Limb (tissue), 2 donors: ENCODE measurements around the gene P2RY2.
A peak's percentile ranks its signal among the peaks of the same experiment; 100 is the strongest.

Experiments used
- DNase-seq, 2 donors: peaks; one replicate each; pipeline ENCODE4 v3.0.0-alpha.2; 2016; ENCODE audit errors: extremely low spot score in 2 of 2

P2RY2 gene

DNA sequence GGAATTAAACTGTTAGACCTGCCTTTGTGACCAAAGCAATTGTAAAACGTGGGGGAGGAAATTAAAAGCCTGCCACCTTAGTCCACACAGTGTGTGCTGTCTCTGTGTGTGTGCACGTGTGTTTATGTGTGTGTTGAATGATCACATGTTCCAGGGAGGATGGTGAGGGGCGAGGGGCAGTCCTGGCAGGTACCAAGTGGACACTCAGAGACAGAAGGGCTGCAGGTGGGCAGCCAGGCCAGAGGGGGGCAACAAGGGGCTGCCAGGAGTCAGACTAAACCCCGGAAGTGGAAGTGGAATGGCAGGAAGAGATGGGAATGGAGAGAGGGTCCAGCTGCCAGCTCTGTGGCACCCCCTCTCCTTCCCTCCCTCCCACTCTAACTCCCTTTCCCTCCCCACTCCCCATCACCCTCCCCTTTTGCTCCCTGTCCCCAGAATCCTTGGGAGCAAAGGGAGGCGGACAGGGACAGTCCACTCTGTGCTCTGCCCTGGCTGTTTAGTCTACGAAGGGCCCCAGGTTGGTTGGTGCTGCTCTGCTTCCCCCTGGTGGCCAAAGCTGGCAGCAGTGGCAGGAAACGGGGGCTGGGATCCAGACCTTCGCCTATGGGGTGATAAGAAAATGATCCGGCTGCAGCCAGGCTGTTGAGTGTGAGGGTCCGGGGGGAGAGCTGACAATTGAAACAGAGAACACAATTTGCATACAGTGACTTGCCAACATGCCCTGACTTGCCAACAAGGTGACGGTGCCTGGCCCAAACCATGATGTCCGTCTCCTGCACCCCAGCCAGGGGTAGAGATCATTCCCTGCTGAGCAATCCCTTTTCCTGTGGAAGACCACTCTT is 24.4 kb downstream of the P2RY2 start:
- DNase-seq, result peak; percentile 55 to 89

DNA sequence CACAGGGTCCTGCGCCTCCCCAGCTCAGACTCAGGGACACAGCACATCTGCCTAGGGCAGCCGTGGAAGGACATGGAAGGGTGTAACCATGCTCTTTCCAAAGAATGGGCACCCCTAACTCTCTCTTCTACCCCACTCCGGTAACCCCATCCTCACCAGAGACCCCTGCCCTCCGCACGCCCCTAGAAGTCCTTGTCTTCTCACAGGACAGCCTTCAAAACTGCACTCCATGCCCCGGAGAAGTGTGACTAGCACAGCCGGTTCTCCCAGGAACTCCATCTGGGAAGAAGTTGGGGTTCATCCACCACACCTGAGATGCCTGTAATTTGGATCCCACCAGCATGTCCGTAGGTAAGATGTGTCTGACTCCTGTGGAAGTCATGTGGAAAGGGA is 25.0 kb downstream of the P2RY2 start:
- DNase-seq, result no peak

DNA sequence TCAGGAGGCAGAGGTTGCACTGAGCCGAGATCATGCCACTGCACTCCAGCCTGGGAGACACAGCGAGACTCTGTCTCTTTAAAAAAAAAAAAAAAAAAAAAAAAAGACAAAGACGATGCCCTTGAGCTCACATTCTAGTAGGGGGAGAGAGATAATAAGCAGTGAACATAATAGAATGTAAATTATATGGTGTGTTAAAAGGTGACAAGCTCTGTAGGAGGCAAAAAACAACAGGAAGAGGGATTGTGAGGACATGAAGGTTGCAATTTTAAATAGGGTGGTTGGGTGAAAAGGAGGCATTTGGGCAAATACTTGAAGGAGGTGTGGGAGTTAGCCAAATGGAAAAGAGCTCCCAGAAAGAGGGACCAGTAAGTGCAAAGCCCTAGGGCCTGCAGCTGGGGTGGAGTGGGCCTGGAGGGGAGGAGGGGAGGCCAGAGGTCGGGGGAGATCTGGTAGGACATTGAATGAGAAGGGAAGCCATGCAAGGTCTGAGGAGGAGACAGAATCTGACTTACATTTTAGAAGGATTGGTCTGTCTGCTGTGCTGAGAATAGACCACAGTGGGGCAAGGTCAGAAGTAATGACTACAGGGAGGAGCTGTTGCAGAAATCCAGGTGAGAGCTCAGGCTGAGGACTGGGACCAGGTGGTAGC is 26.6 kb downstream of the P2RY2 start:
- no peak for DNase-seq

DNA sequence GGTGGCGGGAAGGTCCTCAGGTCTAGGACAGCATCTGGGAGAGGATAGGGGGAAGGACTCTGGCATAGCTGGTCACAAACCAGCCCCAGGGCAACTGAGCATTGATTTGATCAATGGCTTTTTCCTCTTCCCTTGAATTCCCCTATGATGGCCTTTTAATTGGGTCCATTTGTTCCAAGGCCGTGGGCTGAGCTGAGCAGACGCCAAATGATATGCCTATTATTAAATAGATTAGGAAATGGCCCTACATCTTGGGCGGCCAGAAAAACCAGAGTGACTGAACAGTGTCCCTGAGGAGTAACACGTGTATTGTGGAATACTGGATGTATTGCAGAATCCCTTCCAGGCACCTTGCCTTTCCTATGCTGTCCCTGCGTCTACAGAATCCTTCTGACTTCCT is 27.4 kb downstream of the P2RY2 start:
- no peak for DNase-seq

DNA sequence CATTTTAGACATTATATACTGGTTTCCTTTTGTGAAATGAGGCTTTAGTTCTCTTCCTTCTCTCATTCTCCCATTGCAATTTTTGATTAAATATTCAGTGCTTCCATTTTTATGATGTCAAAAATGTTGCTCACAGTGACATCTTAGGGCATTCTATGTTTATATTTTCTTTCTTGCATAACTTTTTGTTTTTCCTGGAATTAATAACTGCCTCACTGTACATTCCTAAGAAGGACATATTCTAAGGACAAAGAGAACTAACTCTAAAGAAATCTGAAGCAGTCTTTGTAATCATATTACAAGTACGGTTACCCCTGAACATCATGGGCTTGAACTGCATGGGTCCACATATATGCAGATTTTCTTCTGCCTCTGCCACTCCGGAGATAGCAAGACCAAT is 28.2 kb downstream of the P2RY2 start:
- DNase-seq, result no peak

DNA sequence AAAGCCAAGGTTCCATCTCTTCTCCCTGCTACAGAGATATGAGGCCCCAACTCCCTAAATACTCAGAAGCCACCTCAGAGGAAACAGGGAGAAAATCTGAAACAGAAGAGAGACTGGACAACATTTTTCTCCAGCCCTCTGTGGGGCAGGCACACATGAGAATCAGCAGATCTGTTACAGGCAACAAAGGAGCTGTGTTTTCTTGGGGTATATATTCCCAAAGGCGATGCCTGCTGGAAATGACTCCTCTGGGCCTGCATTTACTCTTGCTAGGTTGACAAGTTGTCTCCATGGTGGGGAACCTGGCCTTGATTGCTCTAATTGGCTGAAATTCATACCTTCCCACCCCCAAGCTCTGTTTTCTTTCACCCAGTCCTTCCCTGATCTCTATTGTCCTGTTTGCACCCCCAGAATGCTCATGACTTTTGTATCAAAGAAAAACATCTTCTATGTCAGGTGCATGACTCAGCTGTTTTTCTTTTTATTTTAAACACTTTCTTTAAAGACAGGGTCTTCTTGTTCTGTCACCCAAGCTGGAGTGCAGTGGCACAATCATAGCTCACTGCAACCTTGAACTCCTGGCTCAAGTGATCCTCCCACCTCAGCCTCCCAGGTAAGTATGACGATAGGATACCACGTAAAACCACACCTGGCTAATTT is 30.6 kb downstream of the P2RY2 start:
- no peak for DNase-seq

DNA sequence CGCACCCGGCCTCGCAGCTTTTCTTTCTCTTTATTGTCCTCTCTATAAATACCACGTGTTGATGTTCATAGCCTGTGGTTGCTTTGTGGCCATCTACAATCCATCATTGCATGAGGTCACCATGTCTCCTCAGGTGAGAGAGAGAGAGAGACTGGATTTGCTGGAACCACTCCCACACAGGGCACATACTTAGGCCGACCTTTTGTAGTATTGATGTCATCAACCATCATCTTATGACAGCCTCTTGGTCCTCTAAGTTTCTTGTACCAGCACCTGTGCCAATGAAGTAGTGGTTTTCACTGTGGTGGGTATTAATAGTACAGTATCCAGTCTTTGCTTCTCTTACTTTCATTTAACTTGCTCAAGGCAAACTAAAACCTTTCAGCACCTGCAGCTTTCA is 31.2 kb downstream of the P2RY2 start:
- peak in 1 of 2 donors; percentile 11 for DNase-seq

DNA sequence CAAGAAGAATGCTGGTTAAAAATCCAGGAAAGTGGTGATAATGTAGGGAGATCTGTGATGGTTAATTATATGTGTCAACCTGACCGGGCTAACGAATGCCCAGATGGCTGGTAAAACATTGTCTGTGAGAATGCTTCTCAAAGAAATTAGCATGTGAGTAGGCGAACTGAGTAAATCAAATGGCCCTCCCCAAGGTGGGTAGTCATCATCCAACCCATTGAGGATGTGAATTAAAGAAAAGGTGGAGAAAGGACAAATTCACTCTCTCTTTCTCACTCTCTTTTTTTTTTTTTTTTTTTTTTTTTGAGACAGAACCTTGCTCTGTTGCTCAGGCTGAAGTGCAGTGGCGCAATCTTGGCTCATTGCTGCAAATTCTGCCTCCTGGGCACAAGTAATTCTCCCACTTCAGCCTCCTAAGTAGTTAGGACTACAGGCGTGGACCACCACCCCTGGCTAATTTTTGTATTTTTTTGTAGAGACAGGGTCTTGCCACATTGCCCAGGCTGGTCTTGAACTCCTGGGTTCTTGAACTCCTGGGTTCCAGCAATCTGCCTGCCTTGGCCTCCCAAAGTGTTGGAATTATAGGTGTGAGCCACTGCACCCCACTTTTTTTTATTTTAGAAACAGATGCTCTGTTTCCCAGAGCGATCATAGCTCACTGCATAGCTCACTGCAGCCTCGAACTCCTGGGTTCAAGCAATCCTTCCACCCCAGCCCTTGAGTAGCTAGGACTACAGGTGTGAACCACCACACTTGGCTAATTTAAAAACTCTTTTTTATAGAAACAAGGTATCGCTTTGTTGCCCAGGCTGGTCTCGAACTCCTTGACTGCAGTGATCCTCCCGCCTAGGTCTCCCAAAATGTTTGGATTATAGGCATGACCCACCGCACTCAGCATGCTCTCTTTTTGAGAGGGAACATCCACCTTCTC is 32.0 kb downstream of the P2RY2 start:
- peak in 1 of 2 donors; percentile 28 for DNase-seq

DNA sequence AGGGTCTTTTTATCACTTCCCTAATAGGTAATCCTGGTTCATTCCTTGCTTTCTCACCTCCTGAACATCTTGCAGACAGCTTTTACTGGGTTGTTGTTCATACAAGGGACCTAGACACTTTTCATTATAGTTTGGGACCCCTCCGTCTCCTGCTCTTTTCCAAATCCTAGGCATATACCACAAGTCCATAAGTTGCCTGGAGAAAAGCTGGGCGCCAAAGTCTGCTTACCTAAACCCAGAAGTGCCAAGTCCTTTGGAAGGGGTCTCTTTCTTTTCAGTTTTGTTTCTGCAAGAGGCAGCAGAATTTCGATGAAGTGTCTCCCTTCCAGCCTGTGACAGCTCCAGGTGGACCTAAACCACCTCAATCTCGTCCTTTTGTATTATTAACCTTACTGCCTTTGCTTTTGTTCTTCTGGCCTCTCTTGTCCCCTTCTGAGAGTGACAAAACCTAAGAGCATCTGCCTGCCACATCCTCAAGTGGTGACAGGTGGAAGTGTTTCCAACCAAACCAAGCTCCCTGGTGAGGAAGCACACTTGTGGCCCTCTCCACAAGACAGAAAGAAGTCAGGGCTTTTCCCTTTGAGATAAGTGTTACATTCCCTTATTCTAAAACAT is 34.6 kb downstream of the P2RY2 start:
- peak in 1 of 2 donors; percentile 19 for DNase-seq

DNA sequence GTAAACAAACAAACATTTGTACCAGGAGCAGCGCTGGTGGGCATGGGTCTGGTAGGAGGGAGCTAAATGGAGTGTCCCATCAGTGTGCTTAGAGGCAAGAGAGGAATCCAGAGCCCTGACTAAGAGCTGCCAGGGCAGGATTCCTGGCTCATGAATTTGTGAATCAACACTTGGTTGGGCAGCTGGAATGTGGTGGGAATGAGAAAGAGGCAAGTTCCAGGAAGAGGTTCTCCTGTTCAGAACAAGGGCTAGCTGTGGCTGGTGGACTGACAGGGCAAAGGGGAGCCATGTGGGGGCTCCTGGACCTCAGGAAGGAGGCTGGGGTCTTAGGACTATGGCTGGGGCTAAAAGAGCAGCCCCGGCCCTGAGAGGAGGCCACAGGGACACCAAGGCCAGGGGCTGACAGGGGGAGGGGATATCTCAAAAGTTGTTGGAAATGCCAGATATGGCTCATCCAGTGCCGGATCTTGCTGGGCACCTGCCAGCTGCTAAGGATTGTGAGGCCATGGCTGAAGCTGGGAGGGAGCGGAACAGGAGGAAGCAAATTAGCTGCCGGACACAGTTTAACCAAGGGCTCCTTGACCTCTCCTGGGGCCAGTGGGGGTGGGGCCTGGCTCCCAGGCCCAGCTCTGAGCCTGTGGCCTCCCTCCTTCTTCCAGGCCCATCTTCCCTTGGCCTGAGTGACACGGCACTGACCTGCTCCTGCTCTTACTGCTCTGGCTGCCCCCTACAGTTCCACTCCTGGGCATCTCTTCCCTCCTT is 39.4 kb downstream of the P2RY2 start:
- peak in 1 of 2 donors; percentile 27 for DNase-seq

DNA sequence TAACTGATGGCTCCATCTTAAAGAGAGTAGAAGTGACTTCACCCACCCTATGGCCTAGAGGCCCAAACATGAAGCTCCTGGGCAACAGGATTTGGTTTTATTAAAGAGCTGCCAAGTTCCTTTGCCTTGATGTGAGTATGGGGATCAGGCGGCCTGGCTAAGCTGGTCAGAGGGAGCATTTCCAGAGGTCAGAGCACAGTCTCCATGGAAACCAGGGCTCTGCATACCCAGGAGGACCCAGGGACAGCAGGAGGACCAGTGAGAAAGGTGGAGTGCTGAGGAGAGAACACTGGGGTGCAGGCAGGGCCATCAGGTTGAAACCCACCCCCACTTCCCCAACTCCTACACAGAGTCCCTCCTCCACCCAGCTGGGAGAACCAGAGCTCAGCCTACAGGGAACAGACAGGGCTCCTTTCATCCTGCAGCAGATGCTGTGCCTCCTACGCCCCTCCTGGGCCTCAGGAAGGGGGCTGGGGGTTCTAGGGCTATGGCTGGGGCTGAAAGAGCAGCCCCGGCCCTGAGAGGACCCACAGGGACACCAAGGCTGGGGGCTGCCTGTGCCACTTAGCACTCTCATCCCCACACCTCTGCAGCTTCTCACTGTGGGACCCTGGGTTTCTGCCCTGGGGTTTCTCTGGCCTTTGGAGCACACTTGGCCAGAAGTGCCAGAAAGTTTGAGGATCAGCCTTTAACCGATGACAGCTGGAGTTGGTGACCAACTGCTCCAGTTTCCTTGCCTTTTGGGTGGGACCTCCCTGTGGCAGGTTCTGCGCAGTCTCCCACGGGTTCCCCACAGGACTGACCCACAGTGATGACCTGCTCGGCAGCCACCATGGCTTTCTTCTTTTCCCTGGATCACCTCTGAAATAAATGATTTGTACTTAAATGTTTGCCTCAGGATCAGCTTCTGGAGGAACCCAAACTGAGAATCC is 40.3 kb downstream of the P2RY2 start:
- peak in 1 of 2 donors; percentile 13 for DNase-seq

DNA sequence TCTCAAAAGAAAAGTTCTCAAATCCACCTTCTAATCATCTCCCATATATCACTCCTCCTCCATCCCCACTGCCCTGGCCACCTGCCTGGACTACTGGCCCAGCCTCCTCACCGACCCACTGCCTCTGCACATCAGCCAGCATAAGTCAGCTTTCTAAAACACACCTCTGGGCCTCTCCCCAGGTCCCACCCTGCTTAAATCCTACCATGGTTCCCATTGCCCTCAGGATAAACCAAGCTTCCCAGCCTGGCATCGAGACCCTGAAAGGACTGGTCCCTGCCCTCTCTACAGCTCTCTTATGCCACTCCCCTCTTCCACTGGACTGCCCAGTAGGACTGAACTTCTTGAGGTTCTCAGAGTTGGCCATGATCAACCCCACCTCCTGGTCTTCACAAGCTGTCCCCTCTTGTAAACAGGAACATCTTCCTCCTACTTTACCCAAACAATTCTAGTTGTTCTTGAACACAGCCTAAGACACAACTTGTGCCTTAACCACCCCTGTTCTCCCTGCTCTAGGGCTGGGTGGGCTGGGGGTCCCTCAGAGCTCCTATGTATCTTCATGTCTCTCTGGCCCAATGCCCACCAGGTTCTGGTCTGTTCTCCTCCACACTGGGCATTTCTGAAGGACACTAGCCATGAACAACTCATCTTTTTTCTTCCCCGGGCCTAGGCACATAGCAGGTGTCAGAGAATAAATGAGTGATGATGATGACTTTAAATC is 41.5 kb downstream of the P2RY2 start:
- DNase-seq, result peak in 1 of 2 donors; percentile 8

DNA sequence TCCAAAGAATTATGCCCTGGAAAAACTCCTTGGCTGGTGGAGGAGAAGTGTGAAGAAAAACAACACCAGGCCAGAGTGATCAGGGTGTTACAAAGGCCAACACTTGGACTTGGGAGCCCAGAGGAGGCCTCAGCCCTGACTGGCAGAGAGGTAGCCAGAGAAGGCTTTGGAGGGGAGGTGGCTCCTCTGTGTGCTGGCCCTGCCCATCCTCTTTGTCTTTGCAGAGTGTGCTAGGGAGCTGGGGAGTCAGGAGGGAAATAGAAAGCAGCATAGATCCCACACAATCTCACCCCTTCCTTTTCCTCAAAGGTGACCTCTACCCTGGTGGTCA is 42.0 kb downstream of the P2RY2 start:
- no peak for DNase-seq

DNA sequence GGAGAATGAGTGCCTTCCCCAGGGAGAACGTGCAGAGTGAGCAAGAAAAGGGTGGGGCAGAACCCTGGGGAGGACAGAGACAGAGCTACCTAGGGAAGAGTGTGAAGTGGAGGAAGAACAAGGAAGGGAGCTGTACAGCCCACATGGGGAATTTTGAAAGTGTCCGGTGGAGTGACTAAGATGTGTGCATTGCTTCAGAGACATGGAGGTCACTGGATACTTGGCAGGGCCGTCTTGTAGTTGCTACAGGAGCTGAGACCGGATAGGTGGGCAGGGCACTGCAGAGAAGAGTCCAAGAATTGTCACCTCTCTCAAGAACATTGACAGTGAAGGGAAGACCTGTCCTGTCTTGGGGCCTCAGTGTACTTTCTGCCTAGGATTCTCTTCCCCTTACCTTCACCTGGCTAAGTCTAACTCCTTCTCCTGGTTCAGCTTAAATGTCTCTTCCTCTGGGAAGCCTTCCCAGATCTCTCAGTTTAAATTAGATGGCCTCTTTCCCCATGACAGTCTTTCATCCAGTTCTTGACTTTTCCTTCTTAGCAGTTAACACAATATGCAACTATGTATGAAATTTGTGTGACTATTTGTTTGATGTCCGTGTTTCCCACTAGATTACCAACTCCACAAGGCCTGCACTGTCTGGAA is 44.9 kb downstream of the P2RY2 start:
- peak in 1 of 2 donors; percentile 12 for DNase-seq

DNA sequence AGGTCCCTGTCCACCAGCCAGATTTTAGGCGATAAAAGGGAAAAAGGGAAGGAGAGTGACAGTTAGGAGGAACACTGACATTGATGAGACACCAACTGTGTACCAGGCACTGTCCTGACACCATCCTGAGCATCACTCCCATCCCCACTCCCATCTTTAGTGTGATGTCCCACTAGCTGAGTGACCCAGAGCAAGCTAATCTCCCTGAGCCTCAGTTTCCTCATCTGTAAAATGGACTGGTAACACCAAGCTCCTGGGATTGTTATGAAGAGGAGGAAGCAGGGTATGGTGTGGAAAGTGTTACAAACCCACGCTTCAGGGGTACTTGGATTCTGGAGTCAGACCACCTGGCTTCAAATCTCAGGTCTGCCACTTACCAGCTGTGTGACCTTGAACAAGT is 45.6 kb downstream of the P2RY2 start:
- peak in 1 of 2 donors; percentile 9 for DNase-seq

DNA sequence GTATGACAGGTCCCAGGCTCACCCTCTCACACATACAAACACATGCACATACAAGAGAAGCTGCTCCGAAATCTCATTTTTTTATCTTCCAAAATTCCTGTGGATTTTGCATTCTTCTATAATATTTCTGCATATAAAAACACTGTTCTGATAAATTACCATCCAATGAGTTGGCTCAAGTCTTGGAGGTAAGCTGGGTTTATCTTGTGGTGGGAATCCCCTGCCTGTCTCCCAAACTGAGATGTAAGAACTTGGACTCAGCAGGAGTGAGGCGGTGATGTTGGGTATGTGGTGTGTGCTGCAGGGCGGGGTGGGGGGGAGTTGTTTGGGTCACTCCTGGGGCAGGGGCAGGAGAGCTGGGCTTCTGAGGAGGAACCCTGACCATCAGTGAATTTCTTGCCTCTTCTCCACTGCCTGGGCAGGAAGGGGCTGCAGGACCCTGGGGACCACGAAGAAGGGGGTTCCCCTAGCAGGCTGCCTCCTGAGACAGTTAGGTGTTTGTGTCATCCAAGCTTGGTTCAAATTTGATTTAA is 47.3 kb downstream of the P2RY2 start:
- peak in 1 of 2 donors; percentile 10 for DNase-seq

DNA sequence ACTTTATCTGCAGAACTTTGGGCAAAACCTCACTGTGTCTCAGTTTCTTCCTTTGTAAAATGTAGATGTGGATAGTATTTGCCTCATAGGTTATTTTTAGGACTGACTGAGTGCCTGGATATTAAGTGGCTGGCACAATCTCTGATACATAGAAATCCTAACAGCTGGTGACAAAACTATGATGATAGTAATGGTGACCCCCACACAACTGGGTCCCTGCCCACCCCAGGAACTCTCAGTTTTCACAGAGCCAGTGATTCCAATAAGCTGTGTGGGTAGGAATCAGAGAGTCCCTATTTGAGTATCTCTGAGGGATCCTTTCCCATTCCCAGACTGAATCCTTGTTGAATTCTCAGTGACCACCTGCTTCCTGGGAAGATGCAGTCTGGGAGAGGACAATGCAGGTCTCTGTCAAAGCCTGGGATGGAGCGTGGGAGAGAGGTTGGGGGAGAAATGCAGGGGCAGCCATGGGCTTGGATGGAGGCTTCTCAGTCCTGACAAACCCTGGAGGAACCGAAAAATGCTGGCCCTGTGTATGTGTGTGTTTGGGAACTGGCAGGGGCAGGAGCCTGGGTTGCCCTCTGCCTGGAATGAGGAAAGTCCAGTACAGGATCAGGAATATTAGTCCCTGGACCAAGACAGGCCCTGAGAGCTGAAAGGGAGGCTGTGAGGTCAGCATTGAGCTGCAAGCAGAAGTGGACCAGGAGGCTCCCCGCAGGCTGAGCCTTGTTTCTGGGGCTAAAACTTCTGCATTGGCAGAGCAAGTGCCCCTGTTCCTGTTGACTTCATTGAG is 48.0 kb downstream of the P2RY2 start:
- DNase-seq, result peak in 1 of 2 donors; percentile 16
